Heart left ventricle (tissue), 16 donors: ENCODE results near the gene PUS1. TPM values are rescaled to one million over a fixed set of nuclear protein-coding genes. Genes with fewer than 3 reads are reported as not detected.
"Not testable (repeated sequence)": the region's sequence is repeated elsewhere in the genome, so short reads cannot be mapped to it uniquely, and the experiment has no call there.

Source experiments
- ATAC-seq, 4 donors: fragments of 200-7000 bp; cut with Tn5 transposase; one replicate each; pipeline ENCODE4 v1.9.1; 2020 to 2022; ENCODE audit warnings: moderate library complexity in 4 of 4, mild to moderate bottlenecking in 3 of 4, moderate number of reproducible peaks in 1 of 4
- DNase-seq, 5 donors: peaks; one replicate each; pipeline ENCODE4 v3.0.0-alpha.2; 2020
- H3K27ac ChIP-seq, 12 donors: fragments of 200-600 bp; sonication (generic) in 4 of 12; one replicate each; pipeline versions ENCODE4 v1.5.0 to v1.8.0; 2016 to 2022; ENCODE audit warnings: mild to moderate bottlenecking in 2 of 12
- H3K27me3 ChIP-seq, 9 donors: fragments of 200-600 bp; sonication (generic) in 2 of 9; one replicate each; pipeline versions ENCODE4 v1.5.1 to v1.8.0; 2016 to 2022; ENCODE audit warnings: mild to moderate bottlenecking in 3 of 9
- H3K36me3 ChIP-seq, 9 donors: fragments of 200-600 bp; sonication (generic) in 2 of 9; one replicate each; pipeline versions ENCODE4 v1.5.0 to v1.8.0; 2018 to 2022; ENCODE audit warnings: mild to moderate bottlenecking in 2 of 9
- H3K4me1 ChIP-seq, 12 donors: fragments of 200-600 bp; sonication (generic) in 4 of 12; one replicate each; pipeline versions ENCODE4 v1.5.0 to v1.8.0; 2016 to 2022; ENCODE audit warnings: mild to moderate bottlenecking in 3 of 12
- H3K4me3 ChIP-seq, 12 donors: fragments of 200-600 bp; sonication (generic) in 4 of 12; one replicate each; pipeline versions ENCODE4 v1.5.0 to v1.8.0; 2017 to 2022; ENCODE audit warnings: mild to moderate bottlenecking in 9 of 12, moderate library complexity in 4 of 12
- H3K9me3 ChIP-seq, 12 donors: fragments of 200-600 bp; sonication (generic) in 4 of 12; one replicate each; pipeline versions ENCODE4 v1.5.0 to v1.8.0; 2016 to 2022; ENCODE audit warnings: mild to moderate bottlenecking in 1 of 12
- CTCF ChIP-seq, 12 donors: fragments of 200-600 bp; sonication (generic) in 4 of 12; IDR thresholded peaks; one replicate each; pipeline versions ENCODE4 v1.5.0 to v1.8.0; 2018 to 2022; ENCODE audit warnings: antibody characterized with exemption in 12 of 12, mild to moderate bottlenecking in 5 of 12
- POLR2A ChIP-seq, 2 donors: fragments of 450-650 bp; IDR thresholded peaks; one replicate each; pipeline ENCODE4 v1.6.1; 2017; ENCODE audit warnings: antibody characterized with exemption in 2 of 2, mild to moderate bottlenecking in 2 of 2, moderate library complexity in 2 of 2
- WGBS, 4 donors: extraction: QIAGEN DNeasy Blood & Tissue Kit in 2 of 4; methylation state at CpG; one replicate each; pipeline versions ENCODE4 v1.1.5 to v1.1.7; 2013 to 2018; 5-methylcytosine and 5-hydroxymethylcytosine counted together
- intact Hi-C, 10 donors: fragments of 100-400 bp; cut with DNase I; formaldehyde crosslinking; loops; one replicate each; pipeline versions ENCODE4 v1.11.1 to v1.14.2; 2022
- polyA plus RNA-seq, 2 donors: library from polyadenylated mRNA; stranded (reverse); fragments of 200-250 nt; gene quantifications; one replicate each; pipeline ENCODE4 v1.2.3, GENCODE V29; 2013
- total RNA-seq, 9 donors: library from RNA; depleted of rRNA in 2 of 9; stranded (reverse); fragments of >200 nt in 2 of 9; fragmentation: NEBNext Ultra II Directional in 3 of 9; extraction: Animal tissue kit (Norgen Biotek cat#: 25700) in 3 of 9; gene quantifications; one replicate each; pipeline versions ENCODE4 v1.1.0 to v1.2.4, GENCODE V29; 2016 to 2023
- donor health status: ischemic (EF 13 %, LVEDD 7.1; RV severe dilation, severe dysfunction).
- donor health status: healthy with polysubstance abuse.
- donor health status: DM: no; HTN: yes; CAD: no.
- donor health status: DM: no; HTN: no; CAD: no.
- donor health status: ischemic (EF 25% LVEDD 6.9; RV normal size, moderate dysfunction).
- donor health status: ischemic (EF 25% LVEDD 5.7; RV mildly dilated, moderate dysfunction).
- donor health status: healthy.
- donor health status: DM: yes; HTN: yes; CAD: no.
- donor health status: ischemic (EF 35%, LVEDD 5.7; RV mildly dilated, moderate dysfunction).
- donor health status: nonischemic (EF 11% LVEDD 7.7; RV severe dilation, severe dysfunction).
- donor health status: DM: yes; HTN: yes; CAD: no.
- donor health status: PGD.
- donor health status: ischemic (EF 29% LVEDD 5.4; RV normal size, mild dysfunction).
- donor health status: nonischemic (EF 23%, LVEDD 6.1; RV moderate dilation, normal function).

PUS1 gene
- total and polyA plus RNA-seq, 11 donors = 6.1 to 13.5 (median 8.8) TPM

DNA sequence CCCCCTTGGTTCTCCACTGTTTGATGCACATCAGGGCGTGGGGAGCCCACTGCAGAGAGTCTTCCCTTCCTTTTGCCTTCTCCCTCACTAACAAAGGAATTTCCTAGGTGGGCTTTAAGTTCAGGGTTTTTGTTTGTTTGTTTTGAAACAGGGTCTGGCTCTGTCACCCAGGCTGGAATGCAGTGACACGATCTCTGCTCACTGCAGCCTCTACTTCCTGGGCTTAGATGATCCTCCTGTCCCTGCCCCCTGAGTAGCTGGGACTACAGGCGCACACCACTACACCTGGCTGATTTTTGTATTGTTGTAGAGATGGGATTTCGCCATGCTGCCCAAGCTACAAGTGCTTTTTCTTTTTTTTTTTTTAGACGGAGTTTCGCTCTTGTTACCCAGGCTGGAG is 54.5 kb downstream of the PUS1 start:
- WGBS, 4 donors = 84 to 90% (median 89%) methylated on average over 6 of the region's 6 CpGs
- Histone ChIP-seq H3K9me3 (no peaks in the 10 kb centered on the region), H3K36me3 (peaks cover 0 to 91% (median 83%) of the 10 kb centered on the region in 9 donors), H3K4me1 (peaks cover 0 to 10% (median 0%) of the 10 kb centered on the region in 12 donors), H3K27me3 (no peaks in the 10 kb centered on the region), H3K27ac (no peak overlapping the region), H3K4me3 (no peak overlapping the region)
- intact Hi-C loops = no loop called here
- no peak for ATAC-seq
- DNase-seq = no peak
- TF ChIP-seq POLR2A (IDR thresholded peaks at IDR 0.05) (no peak), CTCF (IDR thresholded peaks at IDR 0.05) (no peak)

DNA sequence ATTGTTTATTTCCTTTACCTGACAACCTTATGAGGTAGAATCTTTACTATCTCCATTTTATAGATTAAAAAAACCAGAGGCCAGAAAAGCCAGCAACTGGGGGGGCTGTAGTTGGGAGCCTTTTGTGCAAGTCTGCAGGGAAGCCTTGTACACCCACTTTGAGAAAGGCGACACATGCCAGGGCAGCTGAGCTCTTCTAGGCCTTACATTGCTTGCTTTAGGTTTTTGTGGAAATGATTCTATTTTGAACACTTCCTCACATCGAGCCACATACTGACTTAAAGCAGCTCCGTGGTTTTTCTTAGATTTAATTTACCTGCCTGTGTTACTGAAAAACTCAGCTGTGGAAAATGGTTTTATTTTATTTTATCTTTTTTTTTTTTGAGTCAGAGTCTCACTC is 55.3 kb downstream of the PUS1 start:
- no peaks in the 10 kb centered on the region for H3K27me3 ChIP-seq
- DNase-seq (no peak), ATAC-seq (no peak)
- intact Hi-C loops = no loop called here
- H3K36me3 ChIP-seq = peaks cover 0 to 96% (median 90%) of the 10 kb centered on the region in 9 donors
- peaks cover 0 to 10% (median 0%) of the 10 kb centered on the region in 12 donors for H3K4me1 ChIP-seq
- 87 to 93% (median 90%) methylated on average over 3 of the region's 3 CpGs for WGBS, 4 donors
- no peak overlapping the region for H3K27ac ChIP-seq
- no peak overlapping the region for H3K4me3 ChIP-seq
- TF ChIP-seq POLR2A (IDR thresholded peaks at IDR 0.05) (no peak), CTCF (IDR thresholded peaks at IDR 0.05) (no peak)
- no peaks in the 10 kb centered on the region for H3K9me3 ChIP-seq

DNA sequence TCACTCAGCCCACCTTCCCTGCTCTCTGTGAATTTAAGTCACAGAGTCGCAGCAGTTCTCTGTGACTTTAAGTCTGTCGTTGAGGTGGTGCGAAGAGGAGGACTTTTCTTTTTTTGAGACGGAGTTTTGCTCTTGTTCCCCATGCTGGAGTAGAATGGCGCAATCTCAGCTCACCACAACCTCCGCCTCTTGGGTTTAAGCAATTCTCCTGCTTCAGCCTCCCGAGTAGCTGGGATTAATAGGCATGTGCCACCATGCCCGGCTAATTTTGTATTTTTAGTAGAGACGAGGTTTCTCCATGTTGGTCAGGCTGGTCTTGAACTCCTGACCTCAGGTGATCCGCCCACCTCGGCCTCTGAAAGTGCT is 56.4 kb downstream of the PUS1 start:
- Histone ChIP-seq H3K4me3 (peak overlapping the region in 1 of 12 donors; percentile 32), H3K27ac (peak overlapping the region in 1 of 12 donors; percentile 69), H3K4me1 (peaks cover 0 to 10% (median 0%) of the 10 kb centered on the region in 12 donors), H3K36me3 (peaks cover 0 to 97% (median 92%) of the 10 kb centered on the region in 9 donors)
- DNase-seq, H3K9me3 ChIP-seq, intact Hi-C loops, H3K27me3 ChIP-seq: not testable (repeated sequence)
- WGBS, 4 donors = 90 to 94% (median 94%) methylated on average over 11 of the region's 11 CpGs
- ATAC-seq = peak in 1 of 4 donors; percentile 8

- Histone ChIP-seq H3K27me3 (no peaks in the 10 kb centered on the region), H3K9me3 (no peaks in the 10 kb centered on the region), H3K36me3 (peaks cover 0 to 98% (median 92%) of the 10 kb centered on the region in 9 donors), H3K4me3 (no peak overlapping the region), H3K27ac (no peak overlapping the region), H3K4me1 (peaks cover 0 to 10% (median 0%) of the 10 kb centered on the region in 12 donors)
- 93 to 96% (median 95%) methylated on average over 17 of the region's 17 CpGs for WGBS, 4 donors
- intact Hi-C loops = no loop called here
- no peak for DNase-seq
- no peak for ATAC-seq
- no peak for TF ChIP-seq CTCF (IDR thresholded peaks at IDR 0.05)
- TF ChIP-seq POLR2A (IDR thresholded peaks at IDR 0.05) = no peak
These were observed 57.3 kb downstream of the PUS1 start for GRCh38 chr12:131986361-131986760.

- Histone ChIP-seq H3K27ac (no peak overlapping the region), H3K27me3 (no peaks in the 10 kb centered on the region), H3K9me3 (no peaks in the 10 kb centered on the region), H3K4me1 (peaks cover 0 to 10% (median 0%) of the 10 kb centered on the region in 12 donors), H3K4me3 (no peak overlapping the region), H3K36me3 (peaks cover 0 to 98% (median 92%) of the 10 kb centered on the region in 9 donors)
- intact Hi-C loops = no loop called here
- 83 to 86% (median 85%) methylated on average over 5 of the region's 5 CpGs for WGBS, 4 donors
- ATAC-seq (no peak), DNase-seq (no peak)
- TF ChIP-seq POLR2A (IDR thresholded peaks at IDR 0.05) (no peak), CTCF (IDR thresholded peaks at IDR 0.05) (no peak)
These were observed 57.8 kb downstream of the PUS1 start for GRCh38 chr12:131986910-131987309.
